ENCODE measurements around the gene E2F6.

GRCh38 chr2:11480406-11480805, 14.4 kb upstream of the E2F6 start:
- TF ChIP-seq CTCF (IDR thresholded peaks at IDR 0.05), result no peak
- no peak for TF ChIP-seq POLR2A (IDR thresholded peaks at IDR 0.05)

All from lower leg skin (tissue), 3 donors.